Smooth muscle cell (in vitro differentiated cells): ENCODE data around the gene FBXW5. TPM values are rescaled to one million over a fixed set of nuclear protein-coding genes. Genes with fewer than 3 reads are reported as not detected.
A peak's percentile ranks its signal among the peaks of the same experiment; 100 is the strongest.

Experiments used
- DNase-seq: peaks from one replicate; lab custom pipeline; 2025; ENCODE audit not compliant: unreplicated experiment; lab: John Stamatoyannopoulos, UW
- H2AFZ ChIP-seq: fragments of 200-600 bp; sonication (generic); 2 replicates; pipeline ENCODE4 v1.6.0; 2016; ENCODE audit warnings: antibody characterized with exemption, low read depth, mild to moderate bottlenecking
- H3F3A ChIP-seq: fragments of 200-600 bp; sonication (generic); 2 replicates; pipeline ENCODE4 v1.6.0; 2017; ENCODE audit warnings: antibody characterized with exemption, low read depth
- H3K27ac ChIP-seq: fragments of 200-600 bp; sonication (generic); 2 replicates; pipeline ENCODE4 v1.5.1; 2016; ENCODE audit warnings: low read depth, mild to moderate bottlenecking
- H3K27me3 ChIP-seq: fragments of 200-600 bp; sonication (generic); 2 replicates; pipeline ENCODE4 v1.6.1; 2016; ENCODE audit warnings: low read depth, mild to moderate bottlenecking
- H3K36me3 ChIP-seq: fragments of 200-600 bp; sonication (generic); 2 replicates; pipeline ENCODE4 v1.5.1; 2016; ENCODE audit warnings: low read depth
- H3K4me1 ChIP-seq: fragments of 200-600 bp; sonication (generic); 2 replicates; pipeline ENCODE4 v1.5.1; 2016; ENCODE audit warnings: low read depth
- H3K4me2 ChIP-seq: fragments of 200-600 bp; sonication (generic); 2 replicates; pipeline ENCODE4 v1.6.0; 2016; ENCODE audit warnings: mild to moderate bottlenecking
- H3K4me3 ChIP-seq: fragments of 200-600 bp; sonication (generic); 2 replicates; pipeline ENCODE4 v1.5.1; 2016; ENCODE audit warnings: mild to moderate bottlenecking
- H3K79me2 ChIP-seq: fragments of 200-600 bp; sonication (generic); 2 replicates; pipeline ENCODE4 v1.6.0; 2016; ENCODE audit warnings: low read depth, mild to moderate bottlenecking
- H3K9ac ChIP-seq: fragments of 200-600 bp; sonication (generic); 2 replicates; pipeline ENCODE4 v1.6.0; 2016; ENCODE audit warnings: low read depth
- H3K9me3 ChIP-seq: fragments of 200-600 bp; sonication (generic); replicated peaks from 2 replicates; pipeline ENCODE4 v1.5.1; 2016; ENCODE audit warnings: low read depth
- H4K20me1 ChIP-seq: fragments of 200-600 bp; sonication (generic); 2 replicates; pipeline ENCODE4 v1.6.0; 2016; ENCODE audit warnings: low read depth
- WGBS: methylation state at CpG from one replicate; pipeline ENCODE4 v1.1.7; 2016; ENCODE audit warnings: low lambda C conversion rate; 5-methylcytosine and 5-hydroxymethylcytosine counted together
- polyA plus RNA-seq: library from polyadenylated mRNA; unstranded; fragments of >200 nt; fragmentation: Nextera tagmentation; extraction: Ambion mirVana; gene quantifications from 2 replicates; pipeline ENCODE4 v1.2.1, GENCODE V29; 2016
- total RNA-seq: library from RNA; depleted of rRNA; stranded (reverse); fragments of >200 nt; gene quantifications from 2 replicates; pipeline ENCODE4 v1.2.3, GENCODE V29; 2014
- TF ChIP-seq, protein P1 (sequence below): fragments of 200-600 bp; sonication (generic); IDR thresholded peaks from 2 replicates; pipeline ENCODE4 v1.5.1; 2017; ENCODE audit warnings: borderline replicate concordance, mild to moderate bottlenecking, antibody characterized with exemption; ENCODE audit not compliant: insufficient read depth, poor library complexity, severe bottlenecking

FBXW5 gene
- total and polyA plus RNA-seq, 2 experiments from 2014 or later: 70.5 to 105 TPM

DNA sequence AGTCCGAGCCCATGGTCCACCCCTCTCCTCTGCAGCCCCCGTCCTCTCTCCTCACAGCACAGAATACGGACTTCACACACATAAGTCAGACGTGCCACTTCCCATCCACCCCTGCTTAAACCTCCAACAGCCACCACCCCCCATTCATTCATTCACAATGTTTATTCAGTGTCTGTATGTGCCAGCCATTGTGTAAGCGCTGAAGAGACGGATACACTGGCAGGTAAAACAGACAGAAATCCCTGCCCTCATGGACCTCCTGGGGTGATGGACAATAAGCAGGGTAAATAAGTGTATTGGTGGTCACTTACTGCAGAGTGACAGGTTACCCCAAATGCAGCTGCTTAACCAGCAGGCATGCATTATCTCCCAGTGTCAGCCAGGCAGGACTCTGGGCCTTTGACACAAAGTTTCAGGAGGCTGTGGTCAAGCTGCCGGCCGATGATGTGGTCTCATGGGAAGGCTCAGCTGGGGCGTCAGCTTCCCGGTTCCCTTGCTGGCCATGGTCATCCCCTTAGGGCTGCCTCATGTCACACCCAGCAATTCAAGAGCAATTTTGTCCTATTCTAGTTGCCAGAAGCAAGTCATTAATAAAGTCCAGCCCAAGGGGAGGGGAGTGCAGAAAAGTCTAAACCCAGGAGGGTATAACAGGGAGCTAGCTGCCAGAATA is 45.8 kb upstream of the FBXW5 start:
- Histone ChIP-seq H3K27ac (no peak overlapping the region), H2AFZ (no peak overlapping the region), H3K9ac (no peak overlapping the region), H3F3A (peaks cover 3% of the 10 kb centered on the region), H3K4me3 (no peak overlapping the region), H3K4me2 (no peak overlapping the region), H3K79me2 (no peaks in the 10 kb centered on the region), H3K4me1 (peaks cover 6% of the 10 kb centered on the region), H4K20me1 (no peaks in the 10 kb centered on the region), H3K9me3 (no peaks in the 10 kb centered on the region), H3K36me3 (no peaks in the 10 kb centered on the region), H3K27me3 (peaks cover 12% of the 10 kb centered on the region)
- 92% methylated on average over 10 of the region's 10 CpGs for whole genome bisulfite sequencing
- DNase-seq: no peak
- TF ChIP-seq, protein P1, sequence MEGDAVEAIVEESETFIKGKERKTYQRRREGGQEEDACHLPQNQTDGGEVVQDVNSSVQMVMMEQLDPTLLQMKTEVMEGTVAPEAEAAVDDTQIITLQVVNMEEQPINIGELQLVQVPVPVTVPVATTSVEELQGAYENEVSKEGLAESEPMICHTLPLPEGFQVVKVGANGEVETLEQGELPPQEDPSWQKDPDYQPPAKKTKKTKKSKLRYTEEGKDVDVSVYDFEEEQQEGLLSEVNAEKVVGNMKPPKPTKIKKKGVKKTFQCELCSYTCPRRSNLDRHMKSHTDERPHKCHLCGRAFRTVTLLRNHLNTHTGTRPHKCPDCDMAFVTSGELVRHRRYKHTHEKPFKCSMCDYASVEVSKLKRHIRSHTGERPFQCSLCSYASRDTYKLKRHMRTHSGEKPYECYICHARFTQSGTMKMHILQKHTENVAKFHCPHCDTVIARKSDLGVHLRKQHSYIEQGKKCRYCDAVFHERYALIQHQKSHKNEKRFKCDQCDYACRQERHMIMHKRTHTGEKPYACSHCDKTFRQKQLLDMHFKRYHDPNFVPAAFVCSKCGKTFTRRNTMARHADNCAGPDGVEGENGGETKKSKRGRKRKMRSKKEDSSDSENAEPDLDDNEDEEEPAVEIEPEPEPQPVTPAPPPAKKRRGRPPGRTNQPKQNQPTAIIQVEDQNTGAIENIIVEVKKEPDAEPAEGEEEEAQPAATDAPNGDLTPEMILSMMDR: no peak

DNA sequence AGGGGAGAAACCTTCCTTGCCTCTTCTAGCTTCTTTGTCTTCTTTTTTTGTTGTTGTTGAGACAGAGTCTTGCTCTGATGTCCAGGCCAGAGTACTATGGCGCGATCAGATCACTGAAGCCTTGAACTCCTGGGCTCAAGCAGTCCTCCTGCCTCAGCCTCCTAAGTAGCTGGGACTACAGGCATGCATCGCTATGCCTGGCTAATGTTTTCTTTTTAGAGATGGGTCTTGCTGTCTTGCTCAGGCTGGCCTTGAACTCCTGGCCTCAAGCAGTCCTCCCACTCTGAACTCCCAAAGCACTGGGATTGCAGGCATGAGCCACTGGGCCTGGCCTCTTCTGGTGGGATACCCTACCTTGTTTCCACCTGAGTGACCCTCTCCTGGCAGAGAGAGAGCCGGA is 44.3 kb upstream of the FBXW5 start:
- TF ChIP-seq, protein P1: no peak
- H3K4me2 ChIP-seq: no peak overlapping the region
- H3K9ac ChIP-seq: no peak overlapping the region
- H3K4me1 ChIP-seq: peaks cover 6% of the 10 kb centered on the region
- no peaks in the 10 kb centered on the region for H3K9me3 ChIP-seq
- no peaks in the 10 kb centered on the region for H4K20me1 ChIP-seq
- 99% methylated on average over 4 of the region's 4 CpGs for WGBS
- no peaks in the 10 kb centered on the region for H3K79me2 ChIP-seq
- no peaks in the 10 kb centered on the region for H3K36me3 ChIP-seq
- H2AFZ ChIP-seq: no peak overlapping the region
- no peak overlapping the region for H3K27ac ChIP-seq
- H3F3A ChIP-seq: peaks cover 3% of the 10 kb centered on the region
- H3K4me3 ChIP-seq: no peak overlapping the region
- H3K27me3 ChIP-seq: peaks cover 27% of the 10 kb centered on the region
- DNase-seq: no peak

DNA sequence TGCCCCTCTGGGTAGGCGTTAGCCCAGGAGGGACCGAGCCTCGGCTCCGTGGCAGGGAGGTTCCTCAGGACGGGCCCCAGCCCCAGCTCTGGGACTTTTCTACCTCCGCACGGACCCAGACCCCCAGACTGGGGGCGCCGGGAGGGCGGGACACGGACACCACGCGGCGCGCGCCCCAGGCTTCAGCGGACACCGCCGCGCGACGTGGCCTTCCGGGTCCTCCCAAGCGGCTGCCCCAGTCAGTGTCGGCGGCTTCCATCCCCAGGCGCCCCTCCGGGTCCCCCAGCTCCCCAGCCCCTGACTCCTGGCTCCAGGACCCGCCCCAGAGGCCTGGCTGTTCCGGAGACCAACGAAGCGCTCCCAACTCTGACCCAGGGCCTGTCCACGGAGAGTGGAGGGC is 41.3 kb upstream of the FBXW5 start:
- WGBS: 64% methylated on average over 5 of the region's 33 CpGs
- Histone ChIP-seq H3K27ac (no peak overlapping the region), H3K79me2 (no peaks in the 10 kb centered on the region), H2AFZ (no peak overlapping the region), H3F3A (no peaks in the 10 kb centered on the region), H3K9ac (no peak overlapping the region), H3K36me3 (no peaks in the 10 kb centered on the region), H3K4me2 (peak overlapping the region; percentile 61), H3K9me3 (no peaks in the 10 kb centered on the region), H3K27me3 (peaks cover 29% of the 10 kb centered on the region), H3K4me3 (no peak overlapping the region), H3K4me1 (no peaks in the 10 kb centered on the region), H4K20me1 (no peaks in the 10 kb centered on the region)
- TF ChIP-seq, protein P1: no peak
- no peak for DNase-seq

DNA sequence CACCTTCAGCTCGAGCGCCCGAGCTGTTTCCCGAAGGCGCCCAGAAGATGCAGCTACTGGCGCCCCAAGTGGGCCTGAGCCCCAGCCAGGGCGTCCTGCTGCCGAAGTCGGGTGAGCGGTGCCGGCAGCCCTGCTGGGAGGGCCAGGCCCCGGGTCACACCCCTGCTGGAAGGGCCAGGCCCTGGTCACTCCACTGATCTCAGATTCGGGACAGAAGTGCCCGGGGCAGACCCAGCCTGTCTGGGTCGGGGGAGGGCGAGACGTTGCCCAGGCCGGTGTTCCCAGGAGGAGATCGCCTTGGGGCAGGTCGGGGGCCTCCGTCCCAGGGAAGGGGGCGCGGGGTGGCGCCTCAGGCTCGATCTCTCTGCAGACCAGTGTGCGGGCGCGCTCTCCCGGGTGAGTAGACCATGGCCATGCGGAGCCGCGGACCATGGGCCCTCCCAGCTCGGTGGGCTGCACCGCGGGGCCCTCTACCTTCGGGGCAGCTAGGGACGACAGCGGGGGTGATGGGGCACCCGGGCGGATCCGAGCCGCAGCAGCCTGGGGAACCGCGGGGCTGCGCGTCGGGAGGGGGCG is 40.6 kb upstream of the FBXW5 start:
- peak overlapping the region; percentile 61 for H3K4me2 ChIP-seq

More for the DNA sequence above, 40.6 kb upstream of the FBXW5 start:
- Histone ChIP-seq H2AFZ (no peak overlapping the region), H3K79me2 (no peaks in the 10 kb centered on the region), H4K20me1 (no peaks in the 10 kb centered on the region), H3K9ac (no peak overlapping the region), H3K36me3 (no peaks in the 10 kb centered on the region), H3K4me3 (peak overlapping the region; percentile 7), H3K9me3 (no peaks in the 10 kb centered on the region), H3K27me3 (peaks cover 29% of the 10 kb centered on the region), H3K4me1 (no peaks in the 10 kb centered on the region), H3F3A (no peaks in the 10 kb centered on the region), H3K27ac (no peak overlapping the region)
- whole genome bisulfite sequencing: 25% methylated on average over 18 of the region's 48 CpGs
- TF ChIP-seq, protein P1: no peak
- no peak for DNase-seq
